HG02610 (cell line): ENCODE results near the gene TH.
"Not testable (repeated sequence)": the region's sequence is repeated elsewhere in the genome, so short reads cannot be mapped to it uniquely, and the experiment has no call there.

ENCODE experiments used
- ATAC-seq: cut with Tn5 transposase; IDR thresholded peaks from one replicate; pipeline ENCODE4 v1.9.1; 2021; ENCODE audit warnings: mild to moderate bottlenecking, moderate library complexity; ENCODE audit not compliant: unreplicated experiment

Gene TH

DNA sequence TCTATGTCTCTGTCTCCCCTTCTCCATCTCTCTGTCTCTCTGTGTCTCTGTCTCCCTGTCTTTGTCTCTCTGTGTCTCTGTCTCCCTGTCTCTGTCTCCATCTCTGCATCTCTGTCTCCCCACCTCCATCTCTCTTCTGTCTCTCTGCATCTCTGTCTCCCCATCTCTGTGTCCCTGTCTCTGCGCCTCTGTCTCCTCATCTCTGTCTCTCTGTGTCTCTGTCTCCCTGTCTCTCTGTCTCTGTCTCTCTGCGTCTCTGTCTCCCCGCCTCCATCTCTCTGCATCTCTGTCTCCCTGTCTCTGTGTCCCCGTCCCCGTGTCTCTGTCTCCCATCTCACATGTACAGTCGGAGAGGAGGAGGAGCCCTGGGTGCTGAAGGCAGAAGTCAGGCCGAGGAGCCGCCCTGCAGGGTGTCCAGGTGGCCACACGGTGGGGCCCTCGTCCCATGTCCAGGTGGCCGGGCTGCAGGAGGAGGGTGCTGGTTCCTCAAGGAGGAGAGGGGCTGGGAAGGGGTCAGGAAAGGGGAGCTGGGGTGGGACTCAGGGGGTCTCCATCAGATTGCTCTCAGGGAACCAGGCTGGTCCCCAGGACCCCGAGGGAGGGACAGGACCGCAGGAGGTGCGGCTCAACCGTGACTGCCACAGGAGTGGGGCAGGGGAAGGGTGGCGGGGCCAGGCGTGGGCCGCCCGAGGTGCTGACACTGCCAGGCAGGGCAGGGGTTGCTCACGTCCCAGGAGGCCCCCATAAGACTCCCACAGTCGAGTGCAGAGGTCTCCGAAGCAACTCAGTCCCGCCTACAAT, 25.6 kb upstream of the TH start:
- no peak for ATAC-seq

DNA sequence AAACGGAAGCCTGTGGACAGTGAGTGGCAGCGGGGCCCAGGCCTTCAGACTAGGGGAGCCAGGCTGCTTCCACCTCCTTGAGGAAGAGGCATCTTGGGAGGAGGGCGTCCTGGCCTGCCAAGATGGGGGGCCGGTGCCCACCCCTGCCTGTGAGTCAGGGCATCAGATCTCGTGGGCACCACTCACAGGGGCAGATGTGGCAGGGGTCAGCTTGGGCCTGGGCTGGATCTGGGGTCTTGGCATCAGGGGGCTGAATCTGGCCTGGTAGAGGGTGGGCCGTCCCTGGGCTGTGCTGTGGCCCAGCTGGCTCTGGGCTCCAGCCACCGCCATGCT, 24.1 kb upstream of the TH start:
- no peak for ATAC-seq

DNA sequence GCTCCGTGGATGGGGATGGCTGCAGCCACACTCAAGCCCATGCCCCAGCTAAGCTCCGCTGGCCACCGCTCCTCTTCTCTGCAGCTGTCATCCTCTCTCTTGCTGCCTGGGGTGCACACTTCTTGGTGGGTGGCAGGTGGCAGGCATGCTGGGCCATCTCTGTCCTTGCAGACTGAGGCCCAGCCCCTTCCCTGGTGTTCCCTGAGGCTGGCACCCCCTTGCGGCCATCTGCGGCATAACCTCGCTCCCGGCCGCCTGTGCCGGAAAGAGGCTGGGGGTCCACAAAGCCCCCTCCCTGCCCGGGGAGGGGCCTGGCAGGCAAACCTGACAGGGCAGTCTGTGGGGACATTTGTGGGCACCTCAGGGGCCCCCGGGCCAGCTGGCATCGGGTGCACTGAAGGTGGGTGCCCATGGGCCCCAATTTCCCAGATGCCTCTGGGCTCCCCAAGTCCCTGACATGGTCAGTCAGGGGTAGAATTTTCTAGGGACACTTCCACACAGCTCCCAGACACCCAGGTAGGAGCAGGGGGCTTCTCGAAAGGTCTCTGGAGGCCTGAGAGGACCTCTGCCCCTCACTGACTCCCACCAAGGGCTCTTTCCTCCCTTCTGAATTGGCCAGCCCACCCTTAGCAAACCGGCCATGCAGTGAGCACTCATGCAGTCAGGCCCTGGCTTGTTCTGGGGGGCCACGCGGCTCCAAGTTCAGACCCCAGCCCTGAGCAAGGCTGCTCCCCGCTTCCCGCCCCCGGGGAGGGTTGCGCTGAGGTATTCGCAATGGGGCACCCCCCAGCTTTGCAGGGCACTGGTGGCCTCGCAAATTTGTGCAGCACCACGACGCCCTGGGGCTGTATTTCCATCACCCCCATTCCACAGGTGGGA, 23.5 kb upstream of the TH start:
- no peak for ATAC-seq

DNA sequence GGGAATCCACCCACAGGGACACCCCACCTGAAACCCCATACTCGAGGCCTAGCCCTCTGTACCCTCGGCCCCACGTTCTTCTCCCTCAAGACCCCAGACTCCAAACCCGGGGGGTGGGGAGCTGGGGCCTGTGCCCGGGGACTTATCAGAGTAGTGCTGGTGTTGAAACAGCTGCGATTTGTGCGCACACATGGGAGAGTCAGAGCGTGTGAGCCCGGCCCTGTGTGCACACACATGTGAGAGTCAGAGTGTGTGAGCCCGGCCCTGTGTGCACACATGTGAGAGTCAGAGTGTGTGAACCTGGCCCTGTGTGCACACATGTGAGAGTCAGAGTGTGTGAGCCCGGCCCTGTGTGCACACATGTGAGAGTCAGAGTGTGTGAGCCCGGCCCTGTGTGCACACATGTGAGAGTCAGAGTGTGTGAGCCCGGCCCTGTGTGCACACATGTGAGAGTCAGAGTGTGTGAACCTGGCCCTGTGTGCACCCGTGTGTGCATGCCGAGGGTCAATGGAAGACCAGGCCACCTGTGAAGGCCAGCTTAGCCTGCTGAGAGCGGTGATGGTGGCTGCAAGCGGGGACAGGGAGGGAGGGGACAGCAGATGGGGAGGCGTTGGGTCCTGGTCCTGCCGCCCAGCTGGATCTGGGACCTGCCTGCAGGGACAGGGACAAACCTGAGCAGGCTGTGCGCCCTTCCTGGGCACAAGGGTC, 22.4 kb upstream of the TH start:
- ATAC-seq = not testable (repeated sequence)

DNA sequence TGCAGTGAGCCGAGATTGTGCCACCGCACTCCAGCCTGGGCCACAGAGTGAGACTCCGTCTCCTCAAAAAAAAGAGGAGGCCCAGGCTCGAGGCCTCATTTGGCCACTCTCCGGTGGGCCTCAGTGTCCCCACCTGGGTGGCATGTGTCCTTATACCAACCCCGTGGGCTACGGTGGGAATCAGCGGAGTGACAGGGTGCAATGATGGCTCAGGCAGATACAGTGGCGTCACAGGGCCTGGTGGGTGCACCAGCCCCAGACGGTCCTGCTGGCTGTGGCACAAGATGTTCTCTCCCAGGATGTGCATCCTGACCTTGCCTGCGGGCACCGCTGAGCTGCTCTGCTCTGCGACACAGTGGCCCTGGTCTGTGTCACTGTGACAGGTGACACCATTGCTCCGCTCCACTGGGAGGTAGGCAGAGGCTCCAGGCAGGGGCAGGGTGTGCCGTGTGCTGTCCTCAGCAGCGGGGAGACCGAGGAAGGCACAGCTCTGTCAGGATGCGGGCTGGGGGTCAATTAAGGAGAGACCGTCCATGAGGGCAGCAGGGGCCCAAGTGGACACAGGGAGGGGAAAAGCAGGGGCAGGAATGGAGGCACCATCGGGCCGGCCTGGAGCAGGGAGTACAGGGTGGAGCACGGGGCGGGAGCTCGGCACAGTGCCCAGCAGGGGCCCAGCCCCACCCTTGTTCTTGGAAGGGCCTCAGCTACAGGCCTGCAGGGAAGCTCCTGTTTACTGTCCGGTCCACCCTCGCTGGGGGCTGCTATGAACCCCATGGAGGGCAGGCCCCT, 21.7 kb upstream of the TH start:
- no peak for ATAC-seq

DNA sequence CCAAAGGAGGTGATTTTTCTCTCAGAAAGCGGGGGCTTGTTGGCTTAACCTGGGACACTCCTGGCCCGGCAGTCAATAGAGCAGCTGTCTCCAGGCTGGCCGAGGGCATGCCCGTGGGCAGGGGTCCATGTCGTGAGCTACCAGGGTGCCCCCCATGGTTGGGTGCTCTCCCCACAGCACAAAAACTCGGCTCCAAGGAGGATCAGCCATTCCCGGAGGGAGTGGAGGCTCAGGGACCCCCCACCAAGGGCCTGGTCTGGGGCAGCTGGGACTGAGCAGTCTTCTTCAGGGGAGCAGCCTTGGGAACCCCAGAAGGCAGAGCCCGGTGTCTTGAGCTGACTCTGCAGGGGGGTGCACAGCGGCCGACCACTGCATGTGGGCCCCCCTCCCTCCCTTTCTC, 20.8 kb upstream of the TH start:
- no peak for ATAC-seq

DNA sequence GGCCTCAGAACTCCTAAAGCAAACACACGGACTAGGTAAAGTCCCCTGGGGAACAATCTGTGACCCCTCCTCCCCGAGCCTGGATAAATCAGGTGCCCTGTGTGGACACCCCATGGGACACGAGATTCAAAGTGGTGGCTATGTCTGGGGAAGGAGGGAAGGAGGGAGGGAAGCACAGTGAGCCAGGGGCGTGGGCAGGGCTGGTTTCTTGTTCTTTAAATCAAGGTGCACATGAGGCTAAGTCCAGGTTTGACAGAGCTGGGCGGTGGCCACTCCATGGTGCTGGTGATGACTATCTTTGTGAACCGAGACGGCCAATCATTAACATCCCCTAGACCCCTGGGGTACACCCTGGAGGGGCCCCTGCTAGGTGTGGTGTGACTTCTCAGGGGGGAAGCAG, 20.3 kb upstream of the TH start:
- no peak for ATAC-seq

DNA sequence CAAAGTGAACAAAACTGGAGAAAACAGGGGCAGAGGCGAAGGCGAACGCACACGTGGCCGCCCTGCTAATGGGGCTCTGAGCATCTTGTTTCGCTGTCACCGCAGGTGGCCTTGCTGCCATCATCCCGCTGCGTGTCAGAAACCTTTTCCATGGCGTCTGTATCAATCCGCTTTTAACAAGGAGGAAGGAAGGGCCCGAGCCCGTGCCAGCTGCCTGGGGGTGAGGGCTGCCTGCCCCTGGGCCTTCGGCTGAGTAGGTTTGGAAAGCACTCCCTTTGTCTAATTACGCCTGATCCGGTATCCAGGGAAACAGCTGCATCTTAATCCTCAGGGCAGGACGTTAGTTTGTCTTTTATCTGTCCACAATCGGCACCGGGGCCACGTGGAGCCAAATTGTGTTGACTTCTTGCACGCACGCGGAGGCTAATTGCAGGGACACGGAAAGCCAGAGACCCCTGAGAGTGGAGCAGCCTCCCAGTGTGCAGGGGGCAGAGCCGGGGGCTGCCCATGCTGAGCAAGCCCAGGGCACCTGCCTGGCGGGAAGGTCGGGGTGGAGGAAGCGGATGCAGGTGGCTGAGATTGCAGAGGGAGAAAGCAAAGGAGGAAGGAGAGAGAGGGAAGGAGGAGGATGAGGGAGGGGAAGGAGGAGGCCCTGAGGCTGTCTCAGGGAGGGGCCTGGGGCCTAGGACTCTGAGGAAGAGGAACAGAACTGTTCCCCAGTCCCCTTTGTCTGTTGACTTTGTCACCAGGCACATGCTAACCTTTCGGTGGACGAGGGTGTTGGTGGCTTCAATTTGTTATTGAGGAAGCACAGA, 19.2 kb upstream of the TH start:
- no peak for ATAC-seq

DNA sequence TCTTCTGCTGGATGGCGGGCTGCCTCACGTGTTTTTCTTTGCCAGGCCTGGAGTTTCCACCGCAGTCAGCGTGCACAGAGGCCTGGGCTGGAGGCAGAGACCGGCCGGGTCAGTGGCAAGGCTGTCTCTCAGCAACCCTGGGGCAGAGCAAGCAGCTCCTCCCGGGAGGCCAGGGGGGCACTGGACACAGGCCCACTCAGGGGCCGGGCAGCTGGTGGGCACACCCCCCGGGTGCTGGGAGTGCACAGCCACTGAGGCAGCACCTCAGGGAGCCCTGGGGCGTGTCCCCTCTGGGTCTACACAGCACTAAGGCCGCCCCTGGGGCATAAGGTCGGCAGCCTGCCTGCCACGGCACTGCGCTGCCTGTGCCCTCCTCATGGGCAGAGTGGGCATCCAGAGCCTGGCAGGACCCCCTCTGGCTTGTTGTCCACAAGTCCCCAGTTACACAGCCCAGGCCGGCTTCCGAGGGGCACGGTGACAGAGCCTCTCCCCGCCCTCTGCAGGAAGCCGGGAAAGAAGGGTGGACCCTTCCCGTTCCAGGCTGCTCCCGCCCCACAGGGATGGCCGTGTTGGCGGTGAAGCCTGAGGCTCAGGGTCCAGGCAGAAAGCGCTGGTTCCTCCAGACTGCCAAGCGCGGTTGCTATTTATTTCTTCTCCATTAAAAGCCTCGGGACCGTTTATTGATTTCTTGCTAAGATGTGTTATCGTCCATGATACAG, 18.5 kb upstream of the TH start:
- ATAC-seq = no peak

DNA sequence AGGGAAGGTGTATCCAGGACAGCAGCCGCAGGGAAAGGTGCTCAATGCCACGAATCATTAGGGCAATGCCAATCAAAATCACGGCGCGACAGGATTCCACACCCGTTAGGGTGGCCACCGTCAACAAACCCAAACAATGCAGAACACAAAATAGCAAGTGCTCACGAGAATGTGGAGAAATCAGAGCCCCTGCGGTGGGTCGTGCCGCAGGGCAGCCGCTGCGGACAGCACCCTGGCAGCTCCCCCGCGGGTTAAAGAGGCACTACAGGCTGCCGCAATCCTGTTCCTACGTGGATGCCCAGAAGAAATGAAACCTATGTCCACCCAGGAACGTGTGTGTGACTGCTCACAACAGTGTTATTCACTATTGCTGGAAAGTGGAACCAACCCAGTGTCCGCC, 17.1 kb upstream of the TH start:
- ATAC-seq = no peak

DNA sequence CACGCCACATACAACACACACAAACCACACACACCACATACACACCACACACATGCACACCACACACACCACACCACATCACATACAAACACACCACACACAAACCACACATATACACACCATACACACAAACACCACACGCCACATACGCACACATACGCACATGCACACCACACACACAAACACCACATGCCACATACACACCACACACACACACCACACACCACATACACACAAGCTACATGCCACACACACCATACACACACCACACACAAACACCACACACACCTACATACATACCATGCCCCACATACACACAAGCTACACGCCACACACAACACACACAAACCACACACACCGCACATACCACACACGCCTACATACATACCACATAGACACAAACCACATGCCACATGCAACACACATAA, 15.7 kb upstream of the TH start:
- no peak for ATAC-seq

DNA sequence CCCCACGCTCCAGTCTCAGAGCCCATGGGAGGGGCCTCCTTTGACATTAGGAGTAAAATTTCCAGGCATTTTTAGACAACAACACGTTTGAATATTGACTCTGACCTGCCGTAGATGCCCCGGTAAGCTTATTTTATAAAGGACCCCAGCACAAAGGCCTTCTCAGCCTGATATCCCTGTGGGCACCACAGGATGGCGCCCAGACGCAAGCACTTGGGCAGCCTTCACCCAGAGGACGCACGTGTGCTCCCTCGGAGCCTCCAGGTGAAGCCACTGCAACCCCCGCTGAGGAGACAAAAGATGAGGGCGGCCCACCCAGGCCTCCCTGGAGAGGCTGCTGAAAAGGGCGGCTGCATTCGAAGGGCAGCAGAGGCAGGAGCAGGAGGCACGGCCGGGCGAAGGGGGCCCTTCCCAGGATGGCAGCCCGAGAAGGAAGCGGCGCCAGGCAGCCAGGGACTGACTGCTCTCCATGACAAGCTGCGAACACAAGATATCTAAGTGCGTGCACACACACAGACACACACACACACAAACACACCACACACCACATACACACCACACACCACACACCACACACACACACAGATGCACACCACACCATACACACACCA, 15.2 kb upstream of the TH start:
- no peak for ATAC-seq

DNA sequence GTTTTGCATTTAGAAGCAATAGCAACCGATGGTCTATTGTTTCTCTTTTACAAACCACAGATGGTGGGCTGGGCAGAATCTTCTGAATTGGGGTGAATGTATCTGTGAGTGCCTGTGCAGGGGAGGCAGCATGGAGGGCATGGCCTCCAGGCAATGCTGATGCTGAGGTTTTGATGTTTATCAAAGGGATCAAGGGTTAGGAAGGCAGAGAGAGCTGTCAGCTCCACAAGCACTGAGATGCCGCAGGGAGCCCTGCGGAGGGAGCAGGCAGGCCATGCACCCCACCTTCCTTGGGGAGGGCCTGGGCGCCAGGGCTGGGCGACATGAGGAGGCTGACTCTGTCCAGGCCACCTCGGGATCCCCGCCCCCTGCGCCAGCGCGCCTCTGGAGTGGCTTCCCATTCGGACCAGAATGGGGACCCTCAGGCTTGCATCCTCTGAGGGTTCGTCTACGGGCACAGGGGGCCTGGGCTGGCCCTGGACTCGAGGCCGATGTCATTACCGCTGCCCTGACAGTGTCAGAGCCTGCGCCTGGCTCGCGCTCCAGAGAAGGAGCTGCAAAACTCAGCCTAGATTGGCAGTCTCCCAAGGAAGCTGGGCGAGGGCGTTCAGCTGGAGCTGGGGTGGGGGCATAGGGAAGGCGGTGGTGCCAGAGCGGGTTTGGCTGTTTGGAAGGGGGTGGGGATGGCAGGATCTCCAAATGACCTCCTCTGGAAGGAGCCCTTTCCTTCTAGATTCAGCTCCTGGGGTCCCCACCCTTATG, 13.9 kb upstream of the TH start:
- ATAC-seq = no peak

DNA sequence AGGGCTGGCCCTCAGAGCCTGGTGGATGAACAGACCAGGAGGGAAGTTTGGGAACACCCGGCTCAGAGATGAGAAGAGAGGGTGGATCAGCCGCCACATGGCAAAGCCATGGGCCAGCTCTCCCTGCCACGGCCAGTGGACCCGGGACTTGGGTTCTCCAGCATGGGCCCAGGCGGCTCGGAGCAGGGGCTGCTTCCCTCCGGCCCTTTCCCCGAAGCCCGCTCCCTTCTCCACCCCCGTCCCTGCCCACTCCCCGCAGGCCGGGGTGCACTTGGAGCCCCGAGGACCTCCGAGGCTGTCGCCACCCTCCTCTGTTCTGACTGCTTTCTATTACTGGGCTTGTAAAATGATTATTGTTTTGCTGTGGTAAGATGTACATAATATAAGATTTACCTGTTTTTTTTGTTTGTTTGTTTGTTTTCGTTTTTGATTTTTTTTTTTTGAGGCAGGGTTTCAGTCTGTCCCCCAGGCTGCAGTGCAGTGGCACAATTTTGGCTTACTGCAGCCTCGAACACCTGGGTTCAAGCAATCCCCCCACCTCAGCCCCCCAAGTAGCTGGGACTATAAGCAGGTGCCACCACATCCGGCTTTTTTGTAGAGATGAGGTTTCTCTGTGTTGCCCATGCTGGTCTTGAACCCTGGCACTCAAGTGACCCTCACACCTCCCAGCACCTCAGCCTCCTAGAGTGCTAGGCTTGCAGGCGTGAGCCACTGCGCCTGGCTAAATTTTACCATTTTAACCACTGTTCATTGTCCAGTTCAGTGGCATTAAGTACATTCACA, 11.3 kb upstream of the TH start:
- no peak for ATAC-seq

DNA sequence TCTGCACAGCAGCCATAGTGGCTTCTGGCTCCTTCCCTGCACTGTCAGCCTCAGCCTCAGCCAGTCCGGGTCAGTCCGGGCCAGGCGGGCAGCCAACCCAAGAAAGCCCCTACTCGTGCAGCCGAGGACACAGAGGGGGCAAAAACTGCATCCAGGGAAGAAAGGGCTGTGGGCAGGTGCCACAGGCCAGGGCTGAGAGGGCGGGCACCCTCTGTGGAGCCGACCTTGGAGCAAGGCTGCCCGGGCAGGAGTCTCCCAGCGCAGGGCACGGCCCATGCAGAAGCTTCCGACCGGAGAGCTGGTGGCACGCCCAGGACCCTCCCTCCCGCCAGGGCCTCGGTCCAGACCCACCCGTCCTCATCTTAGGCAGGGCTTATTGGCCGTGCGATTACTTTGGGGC, 10.5 kb upstream of the TH start:
- ATAC-seq = no peak

DNA sequence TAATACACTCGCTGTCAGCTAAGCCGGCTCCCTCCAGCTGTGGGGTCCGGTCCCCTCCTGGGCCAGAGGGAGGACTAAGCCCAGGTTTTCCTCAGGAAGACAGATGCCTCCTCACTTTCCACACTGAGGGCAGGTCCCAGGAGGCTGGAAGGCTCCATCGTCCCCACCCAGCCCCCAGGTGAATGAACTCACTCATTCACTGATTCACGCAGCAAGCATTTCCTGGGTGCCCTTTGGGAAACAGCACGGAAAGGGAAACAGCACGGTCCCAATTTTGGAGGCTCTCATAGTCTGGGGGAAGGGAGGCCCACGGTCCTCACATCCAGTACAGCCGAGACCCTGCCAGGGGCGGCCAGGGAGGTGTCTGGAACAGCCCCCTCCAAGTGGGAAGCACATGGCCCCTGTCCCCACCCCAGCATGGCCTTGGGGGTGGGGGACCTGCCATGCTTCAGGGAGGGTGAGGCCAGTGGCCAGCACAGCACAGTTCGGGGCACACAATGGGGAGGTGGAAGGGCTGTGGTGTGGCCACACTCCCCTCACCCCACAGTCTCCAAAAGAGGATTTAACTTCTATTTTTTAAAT, 9.3 kb upstream of the TH start:
- no peak for ATAC-seq

DNA sequence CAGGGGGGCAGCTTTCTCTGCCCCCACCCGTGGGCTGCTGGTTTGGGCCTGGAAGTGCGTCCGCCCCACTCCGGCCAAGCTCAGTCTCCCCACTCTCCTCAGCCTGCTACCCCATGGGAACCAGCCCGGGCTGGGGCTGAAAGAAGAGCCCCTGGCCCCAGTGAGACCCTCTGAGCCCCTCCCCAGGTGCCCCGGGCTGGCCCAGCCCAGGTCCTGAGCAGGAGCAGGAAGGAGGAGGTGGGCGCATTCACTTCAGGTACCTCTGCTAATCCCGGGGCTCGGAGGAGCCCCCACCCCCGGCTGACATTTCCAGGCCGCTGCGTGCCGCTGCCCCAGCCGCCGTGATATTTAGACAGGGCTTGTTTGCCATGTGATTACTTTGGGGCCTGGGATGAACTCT, 8.7 kb upstream of the TH start:
- no peak for ATAC-seq
